Calu3 (cell line): ENCODE data around the gene CISD2. TPM values are rescaled to one million over a fixed set of nuclear protein-coding genes. Genes with fewer than 3 reads are reported as not detected.
"Not testable (repeated sequence)": the region's sequence is repeated elsewhere in the genome, so short reads cannot be mapped to it uniquely, and the experiment has no call there.

Experiments used
- Bru-seq: library from RNA; stranded (reverse); fragments of 400-500 nt; gene quantifications from one replicate; lab custom pipeline; 2021; lab: Mats Ljungman, UMichigan
- BruChase-seq, 2 experiments: library from RNA; stranded (reverse); fragments of 400-500 nt; gene quantifications; one replicate each; lab custom pipeline; 2021; lab: Mats Ljungman, UMichigan
- BruUV-seq: library from RNA; stranded (reverse); fragments of 400-500 nt; replicated peaks from 2 replicates; lab custom pipeline; 2021; lab: Mats Ljungman, UMichigan
- CTCF ChIA-PET: fragments of 300-600 bp; sonication (Branson Sonifier 250); formaldehyde crosslinking; loops from one replicate; lab custom pipeline; 2022; ENCODE audit warnings: antibody characterized with exemption; lab: Charles Lee
- DNase-seq: peaks from one replicate; pipeline ENCODE4 v3.0.0; 2022
- H3K27ac Mint-ChIP-seq: one replicate; pipeline ENCODE4 v1.8.0; 2022; ENCODE audit warnings: mixed read lengths; ENCODE audit not compliant: unreplicated experiment
- H3K27me3 Mint-ChIP-seq: one replicate; pipeline ENCODE4 v1.8.0; 2022; ENCODE audit warnings: mixed read lengths; ENCODE audit not compliant: unreplicated experiment
- H3K36me3 Mint-ChIP-seq: one replicate; pipeline ENCODE4 v1.8.0; 2022; ENCODE audit warnings: mild to moderate bottlenecking, moderate library complexity, mixed read lengths; ENCODE audit not compliant: insufficient read depth, unreplicated experiment
- H3K4me1 Mint-ChIP-seq: one replicate; pipeline ENCODE4 v1.8.0; 2022; ENCODE audit warnings: mild to moderate bottlenecking, low read depth, mixed read lengths; ENCODE audit not compliant: unreplicated experiment
- H3K4me3 Mint-ChIP-seq: one replicate; pipeline ENCODE4 v1.8.0; 2022; ENCODE audit warnings: mild to moderate bottlenecking, low read depth, moderate library complexity, mixed read lengths; ENCODE audit not compliant: unreplicated experiment
- H3K9me3 Mint-ChIP-seq: one replicate; pipeline ENCODE4 v1.8.0; 2022; ENCODE audit warnings: low read depth, mixed read lengths; ENCODE audit not compliant: unreplicated experiment
- intact Hi-C: fragments of 100-400 bp; cut with micrococcal nuclease; formaldehyde crosslinking; loops from one replicate; pipeline ENCODE4 v1.10.0; 2022; ENCODE audit not compliant: unreplicated experiment
- long read RNA-seq: library from polyadenylated mRNA; stranded (forward); transcript quantifications from one replicate; pipeline ENCODE4 v2.0.0, GENCODE V29; 2022
- total RNA-seq: library from RNA; stranded (reverse); gene quantifications from 2 replicates; pipeline ENCODE4 v1.2.3, GENCODE V29; 2022
- TF ChIP-seq, protein P1 (sequence below): fragments of 200-600 bp; IDR thresholded peaks from one replicate; pipeline ENCODE4 v1.8.0; 2022; ENCODE audit warnings: antibody characterized with exemption; ENCODE audit not compliant: unreplicated experiment

Gene CISD2, protein sequence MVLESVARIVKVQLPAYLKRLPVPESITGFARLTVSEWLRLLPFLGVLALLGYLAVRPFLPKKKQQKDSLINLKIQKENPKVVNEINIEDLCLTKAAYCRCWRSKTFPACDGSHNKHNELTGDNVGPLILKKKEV
- 34.9 and 36.9 TPM in 2 replicates for total RNA-seq
- Bru-seq, nascent RNA = percentile 72 among the genes with signal in this experiment
- percentile 78 among the genes with signal in this experiment for BruChase-seq, experiment 1, labeled RNA remaining after a 6-hour chase
- percentile 64 among the genes with signal in this experiment for BruChase-seq, experiment 2, labeled RNA remaining after a 2-hour chase
- long read RNA-seq, full-length matches to known transcripts = 155 of 159 reads
- long read RNA-seq, partial matches to known transcripts = 0 of 159 reads
- long read RNA-seq, other reads (novel, unspliced or antisense) = 4 of 159 reads

DNA sequence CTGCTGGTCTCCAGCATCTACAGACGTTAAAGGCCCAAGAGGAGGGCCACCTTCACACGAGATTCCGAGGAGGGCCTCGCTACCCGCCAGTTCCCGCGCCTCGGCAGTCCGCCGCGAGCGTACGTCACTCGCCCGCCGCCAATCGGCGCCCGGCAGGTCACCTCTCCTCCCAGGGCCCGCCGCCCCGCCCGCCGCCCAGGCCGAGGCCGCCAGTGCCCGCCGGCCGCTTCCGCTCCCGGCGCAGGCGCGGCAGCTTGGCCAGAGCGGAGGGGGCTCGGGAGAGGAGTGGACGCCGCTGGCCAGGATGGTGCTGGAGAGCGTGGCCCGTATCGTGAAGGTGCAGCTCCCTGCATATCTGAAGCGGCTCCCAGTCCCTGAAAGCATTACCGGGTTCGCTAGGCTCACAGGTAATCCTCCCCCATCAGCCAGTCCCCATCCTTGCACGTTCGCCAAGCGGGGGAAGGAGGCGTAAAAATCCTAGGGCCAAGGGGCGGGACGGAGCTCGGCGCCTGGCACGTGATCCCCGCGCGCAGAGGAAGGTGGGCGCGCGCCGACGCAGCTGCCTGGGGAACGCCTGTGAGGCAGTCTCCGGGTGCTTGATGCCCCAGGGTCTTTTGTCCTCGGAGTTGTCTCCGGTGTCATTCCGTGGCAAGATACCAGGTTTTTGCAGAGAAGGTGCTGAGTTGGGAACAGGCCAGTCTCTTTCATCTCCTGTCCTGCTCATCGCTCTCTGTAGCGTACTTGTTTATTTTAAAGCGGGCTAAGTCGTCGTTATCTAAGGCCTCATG lies at the start of gene CISD2:
TSS of gene CISD2 (plus strand) at position 212 of the 788 bp plus-strand sequence. CDS start at position 305, 93 bp downstream.
- peaks cover 20% of the 10 kb centered on the region for H3K36me3 Mint-ChIP-seq
- CTCF ChIA-PET = interaction anchor here (1.0 to 1.2 kb wide), 2 partner anchors 41 to 248 kb away, joined by 3 read pairs; partner anchors contain the start of gene UBE2D3
- intact Hi-C loops = loop anchor here (1.0 kb wide), 1 partner anchor 41 kb away; no protein-coding TSS in a partner anchor
- TF ChIP-seq, protein P1, sequence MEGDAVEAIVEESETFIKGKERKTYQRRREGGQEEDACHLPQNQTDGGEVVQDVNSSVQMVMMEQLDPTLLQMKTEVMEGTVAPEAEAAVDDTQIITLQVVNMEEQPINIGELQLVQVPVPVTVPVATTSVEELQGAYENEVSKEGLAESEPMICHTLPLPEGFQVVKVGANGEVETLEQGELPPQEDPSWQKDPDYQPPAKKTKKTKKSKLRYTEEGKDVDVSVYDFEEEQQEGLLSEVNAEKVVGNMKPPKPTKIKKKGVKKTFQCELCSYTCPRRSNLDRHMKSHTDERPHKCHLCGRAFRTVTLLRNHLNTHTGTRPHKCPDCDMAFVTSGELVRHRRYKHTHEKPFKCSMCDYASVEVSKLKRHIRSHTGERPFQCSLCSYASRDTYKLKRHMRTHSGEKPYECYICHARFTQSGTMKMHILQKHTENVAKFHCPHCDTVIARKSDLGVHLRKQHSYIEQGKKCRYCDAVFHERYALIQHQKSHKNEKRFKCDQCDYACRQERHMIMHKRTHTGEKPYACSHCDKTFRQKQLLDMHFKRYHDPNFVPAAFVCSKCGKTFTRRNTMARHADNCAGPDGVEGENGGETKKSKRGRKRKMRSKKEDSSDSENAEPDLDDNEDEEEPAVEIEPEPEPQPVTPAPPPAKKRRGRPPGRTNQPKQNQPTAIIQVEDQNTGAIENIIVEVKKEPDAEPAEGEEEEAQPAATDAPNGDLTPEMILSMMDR = no peak
- no peaks in the 10 kb centered on the region for H3K4me1 Mint-ChIP-seq
- peak within 1 kb of the TSS; percentile 89 for H3K27ac Mint-ChIP-seq
- H3K4me3 Mint-ChIP-seq = peak within 1 kb of the TSS; percentile 94
- H3K9me3 Mint-ChIP-seq = no peaks in the 10 kb centered on the region
- peak; percentile 89 for DNase-seq
- H3K27me3 Mint-ChIP-seq = no peaks in the 10 kb centered on the region
- no TSS peak for BruUV-seq

DNA sequence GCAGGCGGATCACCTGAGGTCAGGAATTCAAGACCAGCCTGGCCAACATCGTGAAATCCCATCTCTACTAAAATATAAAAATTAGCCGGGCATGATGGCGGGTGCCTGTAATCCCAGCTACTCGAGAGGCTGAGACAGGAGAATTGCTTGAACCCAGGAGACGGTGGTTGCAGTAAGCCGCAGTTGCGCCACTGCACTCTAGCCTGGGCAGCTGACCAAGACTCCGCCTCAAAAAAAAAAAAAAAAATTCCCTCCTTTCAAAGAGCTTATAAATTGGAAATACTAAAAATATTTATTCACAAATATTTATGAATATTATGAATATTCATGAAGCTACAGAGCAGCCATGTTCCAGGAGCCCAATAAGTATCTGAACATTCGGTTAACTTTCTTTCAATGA lies 49.7 kb upstream of the CISD2 start:
- H3K9me3 Mint-ChIP-seq, H3K4me3 Mint-ChIP-seq, H3K27ac Mint-ChIP-seq, H3K27me3 Mint-ChIP-seq, DNase-seq, BruUV-seq: not testable (repeated sequence)
- H3K4me1 Mint-ChIP-seq = peaks cover 38% of the 10 kb centered on the region
- CTCF ChIA-PET = interaction anchor here (0.6 kb wide), 1 partner anchor 1159 kb away, joined by 4 read pairs; no protein-coding TSS in a partner anchor
- peaks cover 27% of the 10 kb centered on the region for H3K36me3 Mint-ChIP-seq
- intact Hi-C loops = loop anchor here (5.0 kb wide), 1 partner anchor 188 kb away; no protein-coding TSS in a partner anchor

DNA sequence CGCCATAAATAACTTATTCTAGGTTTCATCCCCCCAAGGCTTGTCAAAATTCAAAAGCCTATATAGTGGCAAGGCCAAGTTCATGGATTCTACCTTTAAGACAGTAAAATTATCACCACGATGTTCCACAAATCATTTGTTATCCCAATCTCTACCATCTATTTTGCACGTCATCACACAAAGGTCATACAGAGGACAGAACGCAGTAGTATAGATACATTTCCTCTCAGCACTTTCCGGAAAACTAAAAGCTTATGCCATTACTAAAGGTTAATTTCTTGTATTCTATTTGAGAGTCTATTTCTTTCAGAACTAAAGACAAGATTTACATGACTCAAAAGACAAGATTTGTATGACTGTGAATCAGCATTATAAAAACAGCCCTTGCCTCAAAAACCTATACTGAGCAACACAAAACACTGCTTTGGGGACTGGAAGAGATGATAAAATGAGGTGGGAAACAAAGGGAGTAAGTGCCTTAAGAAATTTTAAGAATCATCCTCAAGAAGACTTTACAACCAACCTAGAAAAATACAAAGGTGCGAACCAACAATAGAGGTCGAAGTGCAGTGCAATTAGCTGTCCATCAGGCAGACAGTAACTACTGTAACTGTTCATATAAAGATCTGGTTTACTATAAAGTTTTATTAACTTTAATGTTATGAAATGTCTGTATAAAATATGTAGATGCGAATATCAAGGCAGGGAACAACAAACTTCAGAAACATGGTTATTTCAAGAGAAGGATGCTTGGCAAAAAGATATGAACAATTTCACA lies 49.0 kb upstream of the CISD2 start:
- CTCF ChIA-PET = interaction anchor here (0.6 kb wide), 1 partner anchor 1158 kb away, joined by 4 read pairs; no protein-coding TSS in a partner anchor
- intact Hi-C loops = loop anchor here (5.0 to 10.0 kb wide), 2 partner anchors 188 to 275 kb away; partner anchors contain the start of gene BDH2
- H3K36me3 Mint-ChIP-seq = peaks cover 22% of the 10 kb centered on the region
- H3K4me1 Mint-ChIP-seq = peaks cover 38% of the 10 kb centered on the region
- H3K27ac Mint-ChIP-seq = peak overlapping the region; percentile 82
- peak overlapping the region; percentile 59 for H3K4me3 Mint-ChIP-seq
- H3K27me3 Mint-ChIP-seq = no peaks in the 10 kb centered on the region
- no peaks in the 10 kb centered on the region for H3K9me3 Mint-ChIP-seq
- no TSS peak for BruUV-seq
- DNase-seq = no peak
- TF ChIP-seq, protein P1 = no peak

DNA sequence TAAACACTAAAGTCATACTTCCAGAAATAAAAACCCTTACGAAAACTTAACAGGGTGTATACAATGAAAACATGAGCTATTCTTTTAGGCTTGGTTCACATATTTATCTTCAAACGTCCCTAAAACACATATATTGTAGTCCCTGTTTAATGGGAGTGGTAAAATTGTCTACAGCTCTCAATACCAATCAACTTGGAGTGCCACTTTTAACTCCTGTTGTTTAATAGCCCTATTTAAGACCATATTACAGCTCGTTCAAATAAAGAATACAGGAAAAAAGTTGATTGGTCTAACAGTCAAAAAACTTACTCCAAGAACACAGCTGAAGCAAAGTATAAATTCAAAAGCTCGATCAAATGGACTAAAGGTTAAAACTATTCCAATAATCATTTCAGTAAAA lies 45.3 kb upstream of the CISD2 start:
- Mint-ChIP-seq H3K27ac (no peak overlapping the region), H3K27me3 (no peaks in the 10 kb centered on the region), H3K9me3 (no peaks in the 10 kb centered on the region), H3K4me1 (peaks cover 10% of the 10 kb centered on the region), H3K4me3 (no peak overlapping the region), H3K36me3 (peaks cover 5% of the 10 kb centered on the region)
- intact Hi-C loops = loop anchor here (10.0 kb wide), 1 partner anchor 271 kb away; the partner anchor contains the start of gene BDH2
- TF ChIP-seq, protein P1 = no peak
- CTCF ChIA-PET = interaction anchor here (1.6 kb wide), 1 partner anchor 30 kb away, joined by 4 read pairs; no protein-coding TSS in a partner anchor
- BruUV-seq = no TSS peak
- DNase-seq = no peak
